OCI-LY3 (cell line): ENCODE data around the gene RAD51B.

Experiments
- H2AFZ ChIP-seq: fragments of 200-600, 300-600 bp; shearing (Covaris generic); 2 replicates; pipeline ENCODE4 v1.6.0; 2014; ENCODE audit warnings: antibody characterized with exemption, low read depth, low read length
- H3K27ac ChIP-seq: fragments of 200-600, 300-600 bp; sonication (generic); 2 replicates; pipeline ENCODE4 v1.5.1; 2014; ENCODE audit warnings: mild to moderate bottlenecking, low read length, moderate library complexity, mixed read lengths
- H3K27me3 ChIP-seq: fragments of 200-600, 300-600 bp; sonication (generic); 2 replicates; pipeline ENCODE4 v1.6.1; 2014; ENCODE audit warnings: low read depth, low read length, mixed read lengths
- H3K36me3 ChIP-seq: fragments of 200-600, 300-600 bp; sonication (generic); replicated peaks from 2 replicates; pipeline ENCODE3; 2014; ENCODE audit warnings: low read depth, low read length, mixed read lengths
- H3K4me1 ChIP-seq: fragments of 300-600, 200-600 bp; sonication (generic); 2 replicates; pipeline ENCODE4 v1.6.1; 2014; ENCODE audit warnings: low read length, mixed read lengths
- H3K4me2 ChIP-seq: fragments of 200-600, 300-600 bp; sonication (generic); 2 replicates; pipeline ENCODE4 v1.6.1; 2014; ENCODE audit warnings: low read length, mixed read lengths
- H3K4me3 ChIP-seq: fragments of 300-600, 200-600 bp; sonication (generic); 2 replicates; pipeline ENCODE4 v1.5.1; 2014; ENCODE audit warnings: antibody characterized with exemption, mild to moderate bottlenecking, low read length, moderate library complexity
- H3K79me2 ChIP-seq: fragments of 300-600, 200-600 bp; shearing (Covaris generic); 2 replicates; pipeline ENCODE4 v1.6.1; 2014; ENCODE audit warnings: mild to moderate bottlenecking, low read length, mixed read lengths
- H3K9ac ChIP-seq: fragments of 300-600, 200-600 bp; shearing (Covaris generic); 2 replicates; pipeline ENCODE4 v1.6.0; 2014; ENCODE audit warnings: mild to moderate bottlenecking, low read length, moderate library complexity
- H3K9me3 ChIP-seq: fragments of 200-600, 300-600 bp; shearing (Covaris generic); 2 replicates; pipeline ENCODE4 v1.6.1; 2014; ENCODE audit warnings: low read length, mixed read lengths; ENCODE audit not compliant: insufficient read depth
- H4K20me1 ChIP-seq: fragments of 200-600, 300-600 bp; sonication (generic); 2 replicates; pipeline ENCODE4 v1.6.1; 2016; ENCODE audit warnings: low read length, mixed read lengths; ENCODE audit not compliant: insufficient read depth
- EZH2phosphoT487 ChIP-seq: fragments of 200-600 bp; shearing (Covaris generic); IDR thresholded peaks from 2 replicates; pipeline ENCODE4 v1.6.1; 2018; ENCODE audit warnings: antibody characterized with exemption, mixed run types, low read depth
- TF ChIP-seq, protein P1 (sequence below): fragments of 200-600, 300-600 bp; sonication (generic); IDR thresholded peaks from 2 replicates; pipeline ENCODE4 v1.5.1; 2014; ENCODE audit warnings: antibody characterized with exemption, low read length, low read depth

Gene RAD51B

DNA sequence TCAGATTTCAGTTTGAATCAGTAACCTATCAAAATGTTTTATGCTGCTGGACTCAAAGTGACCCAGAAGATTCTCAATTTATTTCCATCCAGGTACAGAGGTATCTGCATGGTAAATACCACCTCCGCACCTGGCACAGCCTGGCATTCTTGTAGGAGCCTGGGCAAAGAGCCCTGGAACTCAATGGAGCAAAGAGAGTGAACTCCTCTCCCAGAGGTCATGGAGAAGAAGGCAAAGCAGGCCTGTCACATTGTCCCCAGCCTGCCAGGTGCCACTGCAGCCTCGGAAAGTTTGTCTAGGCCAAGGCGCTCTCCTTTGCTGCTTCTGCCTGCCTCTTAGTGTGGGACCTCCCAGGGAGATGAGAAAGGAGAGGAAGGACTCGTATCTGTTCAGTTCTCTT lies 653.5 kb downstream of the RAD51B start:
- H3K4me1 ChIP-seq = peaks cover 72% of the 10 kb centered on the region
- H3K36me3 ChIP-seq = no peaks in the 10 kb centered on the region
- H3K79me2 ChIP-seq = no peaks in the 10 kb centered on the region
- H4K20me1 ChIP-seq = no peaks in the 10 kb centered on the region
- no peaks in the 10 kb centered on the region for H3K9me3 ChIP-seq
- H3K4me2 ChIP-seq = no peak overlapping the region
- H3K9ac ChIP-seq = no peak overlapping the region
- no peak overlapping the region for H2AFZ ChIP-seq
- no peak overlapping the region for H3K4me3 ChIP-seq
- H3K27me3 ChIP-seq = no peaks in the 10 kb centered on the region
- TF ChIP-seq, protein P1, sequence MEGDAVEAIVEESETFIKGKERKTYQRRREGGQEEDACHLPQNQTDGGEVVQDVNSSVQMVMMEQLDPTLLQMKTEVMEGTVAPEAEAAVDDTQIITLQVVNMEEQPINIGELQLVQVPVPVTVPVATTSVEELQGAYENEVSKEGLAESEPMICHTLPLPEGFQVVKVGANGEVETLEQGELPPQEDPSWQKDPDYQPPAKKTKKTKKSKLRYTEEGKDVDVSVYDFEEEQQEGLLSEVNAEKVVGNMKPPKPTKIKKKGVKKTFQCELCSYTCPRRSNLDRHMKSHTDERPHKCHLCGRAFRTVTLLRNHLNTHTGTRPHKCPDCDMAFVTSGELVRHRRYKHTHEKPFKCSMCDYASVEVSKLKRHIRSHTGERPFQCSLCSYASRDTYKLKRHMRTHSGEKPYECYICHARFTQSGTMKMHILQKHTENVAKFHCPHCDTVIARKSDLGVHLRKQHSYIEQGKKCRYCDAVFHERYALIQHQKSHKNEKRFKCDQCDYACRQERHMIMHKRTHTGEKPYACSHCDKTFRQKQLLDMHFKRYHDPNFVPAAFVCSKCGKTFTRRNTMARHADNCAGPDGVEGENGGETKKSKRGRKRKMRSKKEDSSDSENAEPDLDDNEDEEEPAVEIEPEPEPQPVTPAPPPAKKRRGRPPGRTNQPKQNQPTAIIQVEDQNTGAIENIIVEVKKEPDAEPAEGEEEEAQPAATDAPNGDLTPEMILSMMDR = no peak
- TF ChIP-seq EZH2phosphoT487 = no peak
- H3K27ac ChIP-seq = no peak overlapping the region

DNA sequence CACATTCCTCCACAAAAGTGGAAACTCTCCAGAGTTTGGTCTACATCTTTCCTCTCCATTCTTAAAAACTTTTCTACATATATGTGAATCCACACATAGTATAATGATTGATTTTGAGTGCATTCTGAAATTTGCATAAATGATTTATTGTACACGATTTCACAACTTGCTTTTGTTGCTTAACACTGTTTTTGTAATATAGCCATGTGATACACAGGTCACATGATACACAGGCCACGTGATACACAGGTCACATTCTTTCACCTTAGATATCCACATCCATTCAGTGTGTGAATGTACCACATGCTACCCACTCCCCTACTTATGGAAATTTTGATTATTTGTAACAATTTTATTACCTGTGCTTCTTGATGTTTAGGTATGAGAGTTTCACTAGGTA lies 654.2 kb downstream of the RAD51B start:
- no peaks in the 10 kb centered on the region for H3K36me3 ChIP-seq
- H3K4me1 ChIP-seq = peaks cover 66% of the 10 kb centered on the region
- H4K20me1 ChIP-seq = no peaks in the 10 kb centered on the region
- no peaks in the 10 kb centered on the region for H3K79me2 ChIP-seq
- H3K27ac ChIP-seq = no peak overlapping the region
- H3K4me2 ChIP-seq = no peak overlapping the region
- H3K9ac ChIP-seq = no peak overlapping the region
- H3K9me3 ChIP-seq = no peaks in the 10 kb centered on the region
- H3K4me3 ChIP-seq = no peak overlapping the region
- H2AFZ ChIP-seq = no peak overlapping the region
- H3K27me3 ChIP-seq = no peaks in the 10 kb centered on the region
- TF ChIP-seq, protein P1 = no peak
- TF ChIP-seq EZH2phosphoT487 = no peak

DNA sequence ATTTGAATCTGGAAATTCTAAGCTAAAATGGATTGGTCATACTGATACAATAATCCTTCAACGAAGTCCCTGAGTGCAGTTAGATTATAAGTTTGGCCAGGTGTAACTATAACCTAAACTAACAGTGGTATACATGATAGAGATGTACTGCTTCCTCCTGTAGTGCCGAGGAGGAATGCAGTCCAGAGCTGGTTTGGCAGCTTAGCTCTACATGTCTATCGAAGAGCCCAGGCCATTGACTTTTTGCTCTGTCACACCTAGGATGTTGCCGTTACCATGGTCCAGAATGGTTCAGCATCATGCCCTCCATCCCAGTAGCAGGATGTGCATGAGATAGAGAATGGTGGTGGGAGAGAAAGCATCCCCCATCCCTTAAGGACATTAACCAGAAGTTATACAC lies 655.2 kb downstream of the RAD51B start:
- no peaks in the 10 kb centered on the region for H3K36me3 ChIP-seq
- peaks cover 56% of the 10 kb centered on the region for H3K4me1 ChIP-seq
- no peaks in the 10 kb centered on the region for H4K20me1 ChIP-seq
- H3K4me2 ChIP-seq = no peak overlapping the region
- no peak overlapping the region for H3K27ac ChIP-seq
- TF ChIP-seq, protein P1 = no peak
- TF ChIP-seq EZH2phosphoT487 = no peak
- H3K79me2 ChIP-seq = no peaks in the 10 kb centered on the region
- H3K4me3 ChIP-seq = no peak overlapping the region
- no peaks in the 10 kb centered on the region for H3K9me3 ChIP-seq
- H3K9ac ChIP-seq = no peak overlapping the region
- no peaks in the 10 kb centered on the region for H3K27me3 ChIP-seq
- no peak overlapping the region for H2AFZ ChIP-seq

- TF ChIP-seq, protein P1 = no peak
- Histone ChIP-seq H3K4me2 (peak overlapping the region; percentile 53), H3K9me3 (no peaks in the 10 kb centered on the region), H3K27me3 (no peaks in the 10 kb centered on the region), H3K27ac (no peak overlapping the region; the same call in 1 of the 2 replicates), H3K36me3 (no peaks in the 10 kb centered on the region), H3K4me1 (peaks cover 46% of the 10 kb centered on the region), H3K79me2 (no peaks in the 10 kb centered on the region), H4K20me1 (no peaks in the 10 kb centered on the region), H3K4me3 (no peak overlapping the region), H3K9ac (no peak overlapping the region), H2AFZ (no peak overlapping the region)
Observed at GRCh38 chr14:68475802-68476201, 656.2 kb downstream of the RAD51B start.
